CD4-positive, CD25-positive, alpha-beta regulatory T cell (primary cell): ENCODE measurements around the gene PTPRN2. TPM values are rescaled to one million over a fixed set of nuclear protein-coding genes. Genes with fewer than 3 reads are reported as not detected.
A peak's percentile ranks its signal among the peaks of the same experiment; 100 is the strongest.

ENCODE experiments used
- ATAC-seq, 2 donors: fragments of 150-1000 bp; cut with Tn5 transposase; one replicate each; pipeline ENCODE4 v1.10.0; 2021; ENCODE audit warnings: low read depth in 2 of 2, moderate number of reproducible peaks in 2 of 2, moderate library complexity in 1 of 2
- DNase-seq, 3 donors: peaks; one replicate each; pipeline versions ENCODE4 v3.0.0 to v3.0.0-alpha.2; 2012 to 2022; ENCODE audit warnings: mixed read lengths in 1 of 3
- H3K27ac ChIP-seq: one replicate; pipeline ENCODE4 v1.7.0; 2013; ENCODE audit warnings: mild to moderate bottlenecking, low read length; ENCODE audit not compliant: insufficient read depth, poor library complexity, severe bottlenecking
- H3K27me3 ChIP-seq: one replicate; pipeline ENCODE4 v1.7.0; 2013; ENCODE audit warnings: low read length; ENCODE audit not compliant: control insufficient read depth, insufficient read depth
- H3K36me3 ChIP-seq: one replicate; pipeline ENCODE4 v1.7.0; 2013; ENCODE audit warnings: mild to moderate bottlenecking, low read length, moderate library complexity; ENCODE audit not compliant: control insufficient read depth, insufficient read depth
- H3K4me1 ChIP-seq: 2 replicates; pipeline ENCODE4 v1.7.0; 2013; ENCODE audit warnings: mild to moderate bottlenecking, low read length; ENCODE audit not compliant: insufficient read depth, control insufficient read depth, poor library complexity, severe bottlenecking
- H3K4me3 ChIP-seq: one replicate; pipeline ENCODE4 v1.7.0; 2013; ENCODE audit warnings: low read depth, mild to moderate bottlenecking, low read length, moderate library complexity
- H3K9me3 ChIP-seq, 2 experiments: 1 replicate in 1 of 2; 2 replicates in 1 of 2; pipeline ENCODE4 v1.7.0; 2013; ENCODE audit warnings: low read length in 2 of 2, mild to moderate bottlenecking in 1 of 2, moderate library complexity in 1 of 2; ENCODE audit not compliant: control insufficient read depth in 2 of 2
- H3K27ac Mint-ChIP-seq, 3 donors: one replicate each; pipeline ENCODE4 v1.8.0; 2020 to 2022; ENCODE audit warnings: mild to moderate bottlenecking in 3 of 3, mixed read lengths in 3 of 3, moderate library complexity in 2 of 3
- H3K27me3 Mint-ChIP-seq: one replicate; pipeline ENCODE4 v1.8.0; 2022; ENCODE audit warnings: mild to moderate bottlenecking, mixed read lengths
- H3K36me3 Mint-ChIP-seq: one replicate; pipeline ENCODE4 v1.8.0; 2020; ENCODE audit warnings: mixed read lengths
- H3K4me1 Mint-ChIP-seq, 4 donors: one replicate each; pipeline ENCODE4 v1.8.0; 2020 to 2022; ENCODE audit warnings: mixed read lengths in 4 of 4, mild to moderate bottlenecking in 1 of 4
- H3K4me3 Mint-ChIP-seq, 4 donors: one replicate each; pipeline ENCODE4 v1.8.0; 2020 to 2022; ENCODE audit warnings: mild to moderate bottlenecking in 4 of 4, mixed read lengths in 4 of 4, moderate library complexity in 3 of 4
- H3K9me3 Mint-ChIP-seq, 7 donors: one replicate each; pipeline ENCODE4 v1.8.0; 2020 to 2022; ENCODE audit warnings: mixed read lengths in 7 of 7, mild to moderate bottlenecking in 3 of 7, moderate library complexity in 2 of 7
- polyA plus RNA-seq, 4 donors: library from polyadenylated mRNA; unstranded; fragments of 300-500 nt; fragmentation: Illumina TruSeq; gene quantifications; one replicate each; pipeline ENCODE4 v1.2.3, GENCODE V29; 2021
- total RNA-seq: library from RNA; stranded (reverse); gene quantifications from one replicate; pipeline ENCODE4 v1.2.3, GENCODE V29; 2022

PTPRN2 gene
- total and polyA plus RNA-seq, 5 donors from 2014 or later: 1.6 to 4.7 (median 2.7) TPM

DNA sequence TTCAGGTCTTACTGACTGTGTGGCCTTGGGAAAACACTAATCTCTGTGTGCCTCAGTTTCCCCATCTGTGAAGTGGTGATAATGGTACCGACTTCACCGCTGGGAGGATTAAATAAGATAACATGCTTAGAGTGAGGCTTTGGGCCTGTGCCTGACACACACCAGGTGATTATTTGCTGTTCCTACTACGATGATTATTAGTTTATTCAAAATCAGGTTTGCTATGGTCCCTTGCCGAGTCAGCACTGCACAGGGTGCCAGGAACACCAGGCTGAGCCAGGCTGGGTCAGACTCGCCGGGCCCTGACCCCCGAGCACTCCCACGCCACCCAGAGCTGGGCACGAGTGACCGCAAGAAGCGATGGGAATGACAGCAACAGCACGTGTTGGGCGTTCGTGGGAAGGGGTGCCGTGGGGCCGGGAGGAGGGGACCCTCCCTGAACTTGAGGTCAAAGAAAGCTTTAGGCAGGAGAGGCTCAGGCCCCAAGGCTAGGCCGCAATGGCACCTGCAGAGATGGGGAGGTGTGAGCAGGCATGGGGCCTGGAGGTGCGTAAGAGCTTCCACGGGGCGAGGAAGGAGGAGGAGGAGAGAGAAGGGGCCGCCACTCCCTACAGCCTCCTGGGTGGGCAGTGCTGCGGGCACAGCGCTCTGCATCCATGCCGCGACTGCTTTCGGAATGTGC is 925.4 kb downstream of the PTPRN2 start:
- no peak overlapping the region for H3K27ac ChIP-seq
- Mint-ChIP-seq H3K4me3 (no peak overlapping the region), H3K27ac (no peak overlapping the region), H3K4me1 (peaks cover 0 to 14% (median 5%) of the 10 kb centered on the region in 4 donors), H3K9me3 (peaks cover 0 to 3% (median 0%) of the 10 kb centered on the region in 7 donors), H3K36me3 (no peaks in the 10 kb centered on the region), H3K27me3 (peaks cover 5% of the 10 kb centered on the region)
- no peaks in the 10 kb centered on the region for H3K9me3 ChIP-seq
- no peaks in the 10 kb centered on the region for H3K27me3 ChIP-seq
- DNase-seq (no peak), ATAC-seq (no peak)
- H3K4me3 ChIP-seq: no peak overlapping the region
- no peaks in the 10 kb centered on the region for H3K36me3 ChIP-seq
- peaks cover 4% of the 10 kb centered on the region for H3K4me1 ChIP-seq

DNA sequence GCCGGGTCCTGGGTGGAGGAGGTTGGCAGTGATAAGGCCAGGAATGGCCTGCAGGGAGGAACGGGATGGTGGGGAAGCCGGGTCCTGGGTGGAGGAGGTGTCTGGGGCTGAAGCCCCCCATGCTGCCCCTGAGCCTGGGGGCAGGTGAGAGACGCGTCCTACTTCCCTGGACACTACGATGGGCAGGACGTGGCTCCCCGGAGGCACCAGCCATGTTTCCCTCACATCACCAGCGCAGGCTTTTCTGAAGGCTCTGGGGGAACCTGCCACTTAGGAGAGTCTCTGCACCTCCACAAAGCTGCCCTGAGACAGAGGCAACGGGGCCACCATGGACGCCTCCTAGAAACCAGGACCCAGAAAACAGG is 926.0 kb downstream of the PTPRN2 start:
- Mint-ChIP-seq H3K4me1 (peaks cover 0 to 14% (median 5%) of the 10 kb centered on the region in 4 donors), H3K27ac (peak overlapping the region in 1 of 3 donors; percentile 66), H3K27me3 (peaks cover 5% of the 10 kb centered on the region), H3K9me3 (peaks cover 0 to 3% (median 0%) of the 10 kb centered on the region in 7 donors), H3K4me3 (no peak overlapping the region), H3K36me3 (no peaks in the 10 kb centered on the region)
- Histone ChIP-seq H3K27me3 (no peaks in the 10 kb centered on the region), H3K27ac (no peak overlapping the region), H3K36me3 (no peaks in the 10 kb centered on the region), H3K9me3 (no peaks in the 10 kb centered on the region), H3K4me1 (peaks cover 4% of the 10 kb centered on the region), H3K4me3 (no peak overlapping the region)
- ATAC-seq (no peak), DNase-seq (no peak)

DNA sequence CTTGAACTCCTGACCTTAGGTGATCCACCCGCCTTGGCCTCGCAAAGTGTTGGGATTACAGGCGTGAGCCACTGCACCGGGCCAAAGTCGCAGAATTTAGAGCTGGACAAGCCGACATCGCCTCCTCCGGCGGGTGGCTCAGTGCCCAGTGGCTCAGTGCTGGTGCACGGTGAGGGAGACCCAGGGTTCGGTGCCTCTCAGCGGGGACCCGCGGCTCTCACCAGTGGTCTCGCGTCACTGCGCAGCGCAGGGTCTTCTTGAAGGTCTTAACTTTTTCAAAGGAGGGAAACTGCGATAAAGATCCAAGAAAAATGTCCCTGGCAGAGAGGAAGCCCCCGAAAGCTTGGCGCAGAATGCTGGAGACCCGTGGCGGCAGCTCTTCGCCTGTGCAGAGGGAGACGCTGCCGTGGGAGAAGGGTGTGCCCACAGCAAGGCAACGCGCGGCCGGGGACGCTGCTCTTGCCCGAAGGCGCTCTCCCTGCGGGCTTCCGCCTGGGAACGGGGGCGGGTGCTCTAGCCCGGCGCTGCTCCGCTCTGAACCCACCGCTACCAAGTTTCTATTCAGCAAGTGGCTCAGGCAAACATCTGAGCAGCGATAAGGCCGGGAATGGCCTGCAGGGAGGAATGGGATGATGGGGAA is 926.5 kb downstream of the PTPRN2 start:
- peaks cover 0 to 14% (median 5%) of the 10 kb centered on the region in 4 donors for H3K4me1 Mint-ChIP-seq
- no peak overlapping the region for H3K4me3 Mint-ChIP-seq
- no peaks in the 10 kb centered on the region for H3K9me3 ChIP-seq
- H3K27ac Mint-ChIP-seq: peak overlapping the region in 1 of 3 donors; percentile 66
- no peak overlapping the region for H3K27ac ChIP-seq
- H3K36me3 Mint-ChIP-seq: no peaks in the 10 kb centered on the region
- ATAC-seq (no peak), DNase-seq (no peak)
- H3K27me3 Mint-ChIP-seq: peaks cover 5% of the 10 kb centered on the region
- no peak overlapping the region for H3K4me3 ChIP-seq
- peaks cover 4% of the 10 kb centered on the region for H3K4me1 ChIP-seq
- peaks cover 0 to 3% (median 0%) of the 10 kb centered on the region in 7 donors for H3K9me3 Mint-ChIP-seq
- no peaks in the 10 kb centered on the region for H3K27me3 ChIP-seq
- H3K36me3 ChIP-seq: no peaks in the 10 kb centered on the region

- H3K4me1 ChIP-seq: peaks cover 4% of the 10 kb centered on the region
- no peaks in the 10 kb centered on the region for H3K27me3 ChIP-seq
- peak overlapping the region in 1 of 3 donors; percentile 80 for H3K27ac Mint-ChIP-seq
- ATAC-seq (no peak), DNase-seq (no peak)
- H3K36me3 Mint-ChIP-seq: no peaks in the 10 kb centered on the region
- no peaks in the 10 kb centered on the region for H3K9me3 ChIP-seq
- H3K9me3 Mint-ChIP-seq: no peaks in the 10 kb centered on the region
- no peaks in the 10 kb centered on the region for H3K27me3 Mint-ChIP-seq
- peaks cover 0 to 12% (median 5%) of the 10 kb centered on the region in 4 donors for H3K4me1 Mint-ChIP-seq
- peak overlapping the region in 1 of 4 donors; percentile 21 for H3K4me3 Mint-ChIP-seq
- no peak overlapping the region for H3K27ac ChIP-seq
- H3K4me3 ChIP-seq: no peak overlapping the region
- H3K36me3 ChIP-seq: no peaks in the 10 kb centered on the region
Observed at GRCh38 chr7:157658851-157659412, 928.7 kb downstream of the PTPRN2 start.

- H3K9me3 Mint-ChIP-seq: no peaks in the 10 kb centered on the region
- peak overlapping the region in 1 of 3 donors; percentile 80 for H3K27ac Mint-ChIP-seq
- no peak overlapping the region for H3K4me3 Mint-ChIP-seq
- H3K36me3 Mint-ChIP-seq: no peaks in the 10 kb centered on the region
- H3K27me3 Mint-ChIP-seq: no peaks in the 10 kb centered on the region
- H3K4me1 ChIP-seq: peaks cover 4% of the 10 kb centered on the region
- no peaks in the 10 kb centered on the region for H3K27me3 ChIP-seq
- H3K4me3 ChIP-seq: no peak overlapping the region
- H3K4me1 Mint-ChIP-seq: peaks cover 0 to 12% (median 5%) of the 10 kb centered on the region in 4 donors
- DNase-seq (no peak), ATAC-seq (no peak)
- H3K27ac ChIP-seq: no peak overlapping the region
- H3K9me3 ChIP-seq: no peaks in the 10 kb centered on the region
- H3K36me3 ChIP-seq: no peaks in the 10 kb centered on the region
Observed at GRCh38 chr7:157657741-157658740, 929.6 kb downstream of the PTPRN2 start.

DNA sequence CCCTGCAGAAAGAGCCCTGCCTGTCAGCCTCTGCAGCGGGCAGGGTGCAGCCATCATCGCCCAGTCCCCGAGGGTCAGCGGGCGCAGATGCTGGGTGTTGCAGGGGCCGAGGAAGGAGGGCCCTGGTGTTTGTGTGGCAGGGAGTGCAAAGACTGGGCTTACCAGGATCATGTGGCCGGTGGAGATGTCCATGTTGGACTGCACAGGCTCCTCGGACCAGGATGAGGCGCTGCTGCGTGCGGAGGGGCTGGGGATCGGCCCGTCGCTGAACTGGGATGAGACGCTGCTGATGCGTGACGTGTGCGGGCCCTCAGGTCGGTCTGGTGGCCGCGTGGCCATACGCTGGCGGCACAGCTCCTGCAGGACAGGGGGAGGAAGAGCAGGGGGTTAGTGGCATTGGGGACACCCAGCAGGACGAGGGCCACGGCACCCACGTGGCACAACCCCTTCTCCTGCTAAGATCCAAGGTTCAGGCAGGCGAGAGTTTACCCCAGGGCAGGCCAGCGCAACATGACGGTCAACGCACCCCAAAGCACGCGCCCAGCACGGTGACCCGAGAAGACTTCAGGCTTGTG is 931.3 kb downstream of the PTPRN2 start:
- no peaks in the 10 kb centered on the region for H3K27me3 Mint-ChIP-seq
- H3K36me3 Mint-ChIP-seq: no peaks in the 10 kb centered on the region
- no peaks in the 10 kb centered on the region for H3K9me3 ChIP-seq
- no peaks in the 10 kb centered on the region for H3K27me3 ChIP-seq
- no peak overlapping the region for H3K27ac ChIP-seq
- DNase-seq (no peak), ATAC-seq (no peak)
- H3K4me3 ChIP-seq: no peak overlapping the region
- peaks cover 0 to 12% (median 5%) of the 10 kb centered on the region in 4 donors for H3K4me1 Mint-ChIP-seq
- H3K4me1 ChIP-seq: peaks cover 4% of the 10 kb centered on the region
- H3K27ac Mint-ChIP-seq: no peak overlapping the region
- H3K36me3 ChIP-seq: no peaks in the 10 kb centered on the region
- no peaks in the 10 kb centered on the region for H3K9me3 Mint-ChIP-seq
- no peak overlapping the region for H3K4me3 Mint-ChIP-seq

- ATAC-seq (no peak), DNase-seq (no peak)
- H3K9me3 Mint-ChIP-seq: no peaks in the 10 kb centered on the region
- H3K36me3 Mint-ChIP-seq: no peaks in the 10 kb centered on the region
- H3K27me3 Mint-ChIP-seq: no peaks in the 10 kb centered on the region
- H3K4me3 ChIP-seq: no peak overlapping the region
- no peaks in the 10 kb centered on the region for H3K9me3 ChIP-seq
- no peak overlapping the region for H3K4me3 Mint-ChIP-seq
- no peak overlapping the region for H3K27ac ChIP-seq
- H3K4me1 Mint-ChIP-seq: peaks cover 0 to 5% (median 1%) of the 10 kb centered on the region in 4 donors
- no peaks in the 10 kb centered on the region for H3K27me3 ChIP-seq
- no peak overlapping the region for H3K27ac Mint-ChIP-seq
- no peaks in the 10 kb centered on the region for H3K4me1 ChIP-seq
- H3K36me3 ChIP-seq: no peaks in the 10 kb centered on the region
Observed at GRCh38 chr7:157654350-157654749, 933.3 kb downstream of the PTPRN2 start.
